ENCODE measurements around the gene MAN2B2.

The MAN2B2 gene

DNA sequence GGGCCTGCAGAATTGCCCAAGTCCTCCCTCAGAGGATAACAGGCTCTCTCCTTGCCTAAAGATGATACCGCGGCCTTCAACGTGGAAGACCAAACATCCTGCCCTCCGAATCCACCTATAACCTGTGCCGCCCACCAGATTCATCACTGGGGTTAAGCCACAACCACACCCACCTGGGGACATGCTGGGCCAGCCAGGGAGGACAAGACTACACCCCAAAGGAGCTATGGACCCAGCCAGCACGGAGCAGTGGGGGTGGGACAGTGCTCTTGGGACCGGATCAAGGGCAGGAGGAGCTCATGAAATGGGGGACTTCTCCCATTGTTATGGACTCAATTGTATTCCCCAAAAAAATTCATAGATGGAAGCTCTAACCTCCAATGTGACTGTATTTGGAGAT lies 6.8 kb upstream of the MAN2B2 start:
- DNase-seq (ENCODE audit: low spot score), result no peak

DNA sequence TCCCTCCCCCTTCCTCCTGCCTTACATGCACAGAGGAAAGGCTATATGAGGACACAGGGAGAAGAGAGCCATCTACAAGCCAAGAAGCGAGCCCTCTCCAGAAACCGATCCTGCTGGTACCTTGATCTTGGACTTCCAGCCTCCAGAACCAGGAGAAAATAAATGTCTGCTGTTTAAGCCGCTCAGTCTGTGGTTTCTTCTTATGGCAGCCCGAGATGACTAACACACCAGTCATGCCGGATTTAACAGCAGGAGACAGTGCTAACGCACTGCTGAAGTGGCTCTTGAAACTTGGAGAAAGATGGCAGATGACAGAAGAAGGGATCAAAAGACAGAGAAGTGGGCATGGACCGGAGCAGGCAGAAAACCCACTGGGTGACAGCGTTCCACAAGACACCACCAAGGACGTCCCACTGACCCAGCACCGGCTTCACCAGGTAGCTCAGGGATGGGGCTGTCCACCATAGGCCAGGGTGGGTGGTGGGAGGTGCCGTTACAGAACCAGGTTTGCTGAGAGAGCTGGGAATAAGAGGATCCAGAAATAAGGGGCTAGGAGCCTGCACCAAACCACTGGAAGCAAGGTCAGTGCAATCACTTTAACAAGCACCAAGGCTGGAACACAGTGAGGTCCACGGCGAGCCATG lies 6.2 kb upstream of the MAN2B2 start:
- DNase-seq (ENCODE audit: low spot score), result peak; percentile 60

DNA sequence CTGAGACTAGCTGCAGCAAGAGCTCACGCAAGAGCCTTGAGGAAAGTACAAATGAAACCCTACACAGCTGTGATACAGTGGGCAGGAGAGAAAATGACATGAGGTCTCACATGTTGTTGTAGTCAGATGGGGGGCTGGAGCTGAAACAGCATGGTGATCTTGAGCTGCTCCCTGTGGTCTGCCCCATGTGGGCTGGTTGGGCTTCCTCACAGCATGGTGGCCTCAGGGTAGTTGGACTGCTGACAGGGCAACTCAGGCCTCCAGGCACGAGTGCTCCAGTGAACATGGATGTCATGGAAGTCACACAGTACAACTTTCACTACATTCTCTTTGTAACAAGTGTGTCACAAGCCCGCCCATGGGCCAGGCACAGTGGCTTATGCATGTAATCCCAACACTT lies 3.4 kb upstream of the MAN2B2 start:
- DNase-seq (ENCODE audit: low spot score), result no peak

DNA sequence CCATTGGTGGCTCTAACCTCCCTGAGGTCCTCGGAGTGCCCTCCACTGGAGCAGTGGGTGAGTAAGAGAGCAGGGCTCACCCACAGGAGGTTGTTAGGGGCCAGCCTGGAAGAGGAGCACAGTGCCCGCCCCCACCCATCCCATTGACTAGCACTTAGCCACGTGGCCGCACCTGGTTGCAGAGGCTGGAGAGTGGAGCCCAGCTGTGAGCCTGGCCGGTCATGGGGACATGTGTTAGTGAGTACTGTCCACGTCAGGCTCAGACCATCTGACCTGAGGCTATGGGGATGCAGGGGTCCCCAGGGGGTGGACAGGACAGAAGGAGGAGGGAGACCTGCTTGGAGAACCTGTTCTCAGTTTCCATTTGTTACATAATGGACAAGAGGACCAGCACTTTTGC lies 1.4 kb upstream of the MAN2B2 start:
- no peak for DNase-seq (ENCODE audit: low spot score)

DNA sequence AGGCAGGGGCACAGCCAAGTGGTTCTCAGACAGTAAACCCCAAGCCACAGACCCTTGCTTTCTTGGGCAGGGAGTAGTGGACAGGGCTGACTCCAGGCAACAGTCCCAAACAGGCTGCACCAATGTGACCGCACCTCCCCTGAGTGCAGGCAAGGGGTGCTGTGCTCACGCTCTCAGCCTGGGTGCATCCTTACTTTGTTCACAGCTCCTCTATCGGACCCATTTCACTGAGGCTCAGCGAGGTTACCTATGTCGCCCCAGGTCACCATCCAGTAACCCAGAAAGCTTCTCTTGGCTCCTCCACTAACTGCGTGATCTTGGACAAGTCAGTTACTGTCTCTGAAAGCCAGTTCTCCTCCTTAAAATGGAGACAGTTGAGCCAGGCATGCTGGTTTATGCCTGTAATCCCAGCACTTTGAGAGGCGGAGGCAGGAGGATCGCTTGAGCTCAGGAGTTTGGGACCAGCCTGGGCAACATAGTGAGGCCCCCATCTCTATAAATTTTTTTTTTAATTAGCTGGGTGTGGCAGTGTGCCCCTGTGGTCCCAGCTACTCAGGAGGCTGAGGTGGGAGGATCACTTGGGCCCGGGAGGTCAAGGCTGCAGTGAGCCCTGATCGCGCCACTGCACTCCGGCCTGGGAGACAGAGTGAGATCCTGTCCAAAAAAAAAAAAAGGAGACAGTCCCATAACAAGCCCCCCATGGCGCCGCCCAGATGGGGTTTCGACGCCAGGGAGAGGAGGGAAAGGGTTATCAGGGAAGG lies 823 bp upstream of the MAN2B2 start:
- DNase-seq (ENCODE audit: low spot score), result no peak

DNA sequence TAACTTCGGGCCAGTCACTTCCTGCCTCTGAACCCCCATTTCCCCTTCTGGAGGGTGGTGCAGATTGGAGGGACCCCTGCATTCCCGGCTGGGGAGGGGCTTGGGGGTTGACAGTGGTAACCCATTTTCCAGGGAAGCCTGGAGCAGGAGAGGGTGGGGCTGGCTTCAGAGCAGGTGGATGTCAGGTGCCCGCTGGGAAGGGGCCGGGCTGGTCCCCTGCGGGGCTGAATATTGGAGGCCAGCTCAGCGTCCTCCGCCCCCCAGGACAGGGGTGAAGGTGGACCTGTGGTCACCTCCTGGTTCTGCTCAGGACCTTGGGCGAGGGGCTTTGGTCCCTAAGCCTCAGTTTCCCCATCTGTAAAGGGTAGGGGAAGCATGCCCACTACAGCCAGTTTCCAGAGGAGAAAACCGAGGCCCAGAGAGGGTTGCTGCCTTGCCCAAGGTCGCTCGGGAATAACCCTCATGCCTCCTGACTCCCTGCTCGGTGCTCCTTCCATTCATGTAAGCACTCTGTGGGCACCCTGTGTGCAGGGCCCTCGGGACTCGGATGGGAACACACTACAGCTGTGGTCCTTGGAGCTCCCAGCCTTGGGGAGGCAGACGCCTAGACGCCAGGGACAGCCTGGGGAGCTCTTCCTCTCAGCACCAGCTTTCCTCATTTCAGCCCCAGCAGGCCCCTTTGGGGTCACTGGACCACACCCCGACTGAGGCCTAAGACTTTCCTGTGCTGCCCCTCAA lies 683 bp downstream of the MAN2B2 start:
- no peak for DNase-seq (ENCODE audit: low spot score)

DNA sequence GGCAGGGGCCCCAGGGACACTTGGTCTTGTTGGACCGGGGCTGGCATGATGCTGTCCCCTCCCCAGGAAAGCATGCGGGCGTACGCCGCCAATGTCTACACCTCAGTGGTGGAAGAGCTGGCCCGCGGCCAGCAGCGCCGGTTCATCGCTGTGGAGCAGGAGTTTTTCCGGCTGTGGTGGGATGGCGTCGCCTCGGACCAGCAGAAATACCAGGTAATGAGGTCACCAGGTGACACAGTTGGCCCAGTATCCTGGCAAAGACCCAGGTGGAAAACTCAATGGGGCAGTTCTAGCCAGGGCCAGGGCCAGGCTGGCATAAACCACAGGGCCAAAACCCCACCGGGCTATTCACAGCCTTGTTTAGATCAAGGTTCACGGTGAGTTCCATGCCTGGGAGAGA lies 1.5 kb downstream of the MAN2B2 start:
- no peak for DNase-seq (ENCODE audit: low spot score)

DNA sequence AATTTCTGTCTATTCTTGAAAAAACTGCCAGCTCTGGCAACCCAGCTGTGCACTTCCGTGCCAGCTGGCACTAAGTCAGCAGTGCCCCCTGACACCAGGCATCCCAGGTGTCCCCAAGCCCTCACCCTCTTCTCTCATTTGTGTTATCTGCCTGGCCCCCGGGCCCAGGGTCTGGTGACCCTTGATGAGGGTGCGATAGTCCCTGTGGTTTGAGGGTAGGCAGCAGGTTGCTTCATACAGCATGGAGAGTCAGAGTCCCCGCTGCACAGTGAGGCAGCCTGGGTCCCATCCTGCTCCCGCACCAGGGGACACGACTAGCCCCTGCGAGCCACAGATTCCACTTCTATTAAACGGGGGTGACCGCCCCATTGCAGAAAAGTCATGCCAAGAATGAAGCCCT lies 1.9 kb downstream of the MAN2B2 start:
- no peak for DNase-seq (ENCODE audit: low spot score)

DNA sequence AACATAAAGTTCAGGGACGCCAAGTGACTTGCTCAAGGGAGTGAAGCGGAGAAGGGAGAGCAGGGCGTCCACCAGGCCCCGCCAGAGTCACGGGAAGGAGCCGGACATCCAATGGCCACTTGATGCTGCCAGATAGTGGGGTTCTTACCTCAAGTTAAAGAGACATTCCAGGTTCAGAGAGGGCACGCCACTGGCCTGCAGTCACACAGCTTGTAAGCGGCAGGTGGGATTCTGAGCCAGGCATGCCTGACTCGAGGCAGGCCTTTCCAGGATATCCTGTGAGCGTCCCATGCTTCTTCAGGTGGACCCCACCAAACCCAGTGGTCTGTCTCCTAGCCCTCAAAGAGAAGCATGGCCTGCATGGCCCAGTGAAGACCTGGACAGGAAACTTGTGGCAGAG lies 2.4 kb downstream of the MAN2B2 start:
- no peak for DNase-seq (ENCODE audit: low spot score)

DNA sequence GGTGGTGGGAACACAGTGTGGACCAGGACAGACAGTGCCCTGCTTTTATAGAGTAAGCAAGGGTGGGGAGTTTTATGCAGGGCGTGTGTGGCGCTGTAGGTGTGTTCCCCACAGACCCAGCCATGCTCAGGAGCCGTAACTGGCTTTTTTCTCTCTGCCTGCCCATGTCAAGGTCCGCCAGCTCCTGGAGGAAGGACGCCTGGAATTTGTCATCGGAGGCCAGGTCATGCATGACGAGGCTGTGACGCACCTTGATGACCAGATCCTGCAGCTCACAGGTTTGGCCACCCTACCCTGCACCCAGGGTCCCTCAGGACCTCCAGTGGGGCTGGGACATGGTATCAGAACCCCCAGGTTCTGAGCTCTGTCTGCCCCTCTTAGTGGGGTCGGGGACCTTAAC lies 3.2 kb downstream of the MAN2B2 start:
- DNase-seq (ENCODE audit: low spot score), result no peak

DNA sequence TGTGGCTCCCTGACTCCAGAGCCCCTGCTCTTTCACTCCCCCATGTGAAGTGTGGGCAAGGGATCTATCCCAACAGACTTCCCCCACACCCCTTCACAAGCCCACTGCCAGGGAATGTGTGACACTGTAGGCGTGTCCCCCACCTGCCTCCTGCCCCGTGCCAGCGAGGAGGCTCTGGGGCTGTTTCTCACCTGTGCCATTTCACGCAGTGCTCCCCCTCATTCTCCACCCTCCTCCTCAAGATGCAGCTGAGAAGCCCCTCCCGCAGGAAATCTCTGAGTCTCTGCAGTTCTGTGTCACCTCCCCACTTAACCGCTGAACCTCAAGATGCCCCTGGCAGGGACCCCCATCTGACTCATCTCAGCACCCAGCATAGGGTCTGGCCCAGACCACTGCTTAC lies 5.4 kb downstream of the MAN2B2 start:
- DNase-seq (ENCODE audit: low spot score), result no peak

DNA sequence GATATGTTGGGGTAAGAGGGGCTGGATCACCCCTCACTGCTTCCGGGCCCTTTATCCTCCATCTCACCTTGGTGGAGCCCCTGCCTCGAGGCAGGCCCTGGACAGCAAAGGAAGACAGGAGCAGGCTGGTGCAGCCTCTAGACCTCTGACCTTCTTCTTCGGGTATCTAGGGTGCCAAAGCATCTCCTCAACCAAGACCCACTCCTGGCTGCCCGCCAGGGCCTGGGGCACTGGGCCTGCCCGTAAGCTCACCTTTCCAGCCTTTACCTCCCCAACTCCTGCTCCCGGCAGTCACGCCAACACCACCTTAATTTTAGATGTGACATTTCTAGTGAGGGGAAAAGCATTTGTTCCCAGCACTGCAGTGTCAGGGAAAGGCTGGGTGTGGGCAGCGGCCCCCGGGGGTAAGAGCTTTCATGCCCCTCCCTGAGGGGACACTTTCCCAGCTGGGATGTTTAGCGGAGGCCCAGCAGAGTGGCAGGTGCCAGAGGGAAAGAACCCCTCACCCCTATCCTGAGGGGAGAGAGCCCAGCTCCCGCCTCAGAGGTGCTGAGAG lies 6.7 kb downstream of the MAN2B2 start:
- DNase-seq (ENCODE audit: low spot score), result no peak

DNA sequence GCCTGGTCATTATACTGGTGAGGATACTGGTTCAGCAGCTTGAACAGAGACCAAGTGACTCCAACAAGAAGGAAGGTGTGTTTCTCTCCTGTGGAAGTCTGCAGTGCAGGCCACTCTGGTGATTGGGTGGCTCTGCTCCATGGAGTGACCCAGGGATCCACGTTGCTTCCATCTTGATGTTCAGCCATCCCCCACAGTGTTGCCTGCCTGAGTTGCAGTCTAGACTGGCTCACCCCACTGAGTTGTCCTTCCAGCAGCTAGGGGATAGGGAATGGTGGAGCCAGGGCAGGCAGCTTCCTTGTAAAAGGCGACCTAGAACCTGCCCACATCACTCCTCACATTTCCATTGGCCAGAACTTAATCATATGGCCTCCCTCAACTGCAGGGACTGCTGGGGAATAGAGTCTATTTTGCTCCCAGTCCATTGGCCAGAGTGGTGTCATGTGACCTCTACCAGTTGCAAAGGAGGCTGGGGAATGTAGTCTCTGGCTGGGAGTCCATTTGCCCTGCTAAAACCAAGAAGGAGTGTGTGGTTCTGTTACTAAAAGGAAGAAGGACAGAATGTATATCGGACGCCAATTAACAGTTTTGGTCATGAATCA lies 8.0 kb downstream of the MAN2B2 start:
- peak; percentile 52 for DNase-seq (ENCODE audit: low spot score)

DNA sequence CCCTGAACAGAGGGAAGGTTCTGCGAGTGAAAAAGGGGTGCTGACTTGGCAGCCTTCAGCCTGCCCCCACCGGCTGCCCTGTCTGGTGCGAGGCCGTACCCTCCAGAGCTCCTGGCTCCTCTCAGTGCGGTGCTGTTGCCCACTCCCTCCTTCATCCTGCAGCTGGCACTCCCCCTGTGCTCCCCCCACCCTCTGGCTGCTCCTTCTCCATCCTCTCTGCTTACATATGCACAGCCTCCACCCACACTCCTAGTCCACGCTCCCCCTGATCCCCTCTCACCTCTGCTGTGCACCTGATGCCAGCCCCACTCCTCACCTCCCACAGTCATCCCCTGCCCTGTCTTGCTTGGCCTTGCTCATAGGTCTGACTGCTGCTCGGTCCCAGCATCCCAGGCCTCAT lies 9.9 kb downstream of the MAN2B2 start:
- no peak for DNase-seq (ENCODE audit: low spot score)

DNA sequence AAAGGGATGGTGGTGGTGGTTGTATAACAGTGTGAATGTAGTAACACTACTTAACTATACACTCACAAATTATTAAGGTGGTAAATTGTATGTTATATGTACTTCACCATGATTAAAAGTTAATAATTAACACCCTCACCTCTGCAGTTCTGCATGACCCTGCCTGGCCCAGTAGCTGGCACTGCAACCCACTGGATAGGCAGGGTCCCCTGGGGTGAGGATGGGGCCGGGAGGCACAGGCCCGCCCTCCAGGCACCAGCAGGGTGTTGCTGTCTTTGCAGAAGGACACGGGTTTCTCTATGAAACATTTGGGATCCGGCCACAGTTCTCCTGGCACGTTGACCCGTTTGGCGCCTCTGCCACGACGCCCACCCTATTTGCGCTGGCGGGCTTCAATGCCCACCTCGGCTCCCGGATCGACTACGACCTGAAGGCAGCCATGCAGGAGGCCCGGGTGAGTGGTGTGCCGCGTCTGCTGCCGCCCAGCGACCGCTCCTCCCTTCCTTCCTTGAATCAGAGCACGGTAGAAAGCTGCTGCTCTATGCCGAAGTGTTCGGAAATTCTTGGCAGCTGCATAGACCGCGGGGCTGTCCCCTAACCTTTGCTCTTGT lies 11.8 kb downstream of the MAN2B2 start:
- no peak for DNase-seq (ENCODE audit: low spot score)

DNA sequence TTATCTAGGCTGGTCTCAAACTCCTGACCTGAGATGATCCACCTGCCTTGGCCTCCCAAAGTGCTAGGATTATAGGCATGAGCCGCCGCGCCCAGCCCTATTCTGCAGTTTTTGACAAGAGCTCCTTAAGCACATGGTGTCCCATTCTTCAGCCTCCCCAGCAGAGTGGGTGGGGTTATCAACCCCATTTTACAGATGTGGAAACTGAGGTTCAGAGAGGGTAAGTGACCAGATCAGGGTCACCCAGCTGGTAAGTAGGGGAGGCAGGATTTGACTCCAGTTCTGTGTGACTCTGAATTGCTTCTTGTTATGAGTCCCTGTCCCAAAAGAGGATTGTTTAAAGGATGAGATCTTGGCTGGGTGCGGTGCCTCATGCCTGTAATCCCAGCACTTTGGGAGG lies 14.5 kb downstream of the MAN2B2 start:
- DNase-seq (ENCODE audit: low spot score), result no peak

DNA sequence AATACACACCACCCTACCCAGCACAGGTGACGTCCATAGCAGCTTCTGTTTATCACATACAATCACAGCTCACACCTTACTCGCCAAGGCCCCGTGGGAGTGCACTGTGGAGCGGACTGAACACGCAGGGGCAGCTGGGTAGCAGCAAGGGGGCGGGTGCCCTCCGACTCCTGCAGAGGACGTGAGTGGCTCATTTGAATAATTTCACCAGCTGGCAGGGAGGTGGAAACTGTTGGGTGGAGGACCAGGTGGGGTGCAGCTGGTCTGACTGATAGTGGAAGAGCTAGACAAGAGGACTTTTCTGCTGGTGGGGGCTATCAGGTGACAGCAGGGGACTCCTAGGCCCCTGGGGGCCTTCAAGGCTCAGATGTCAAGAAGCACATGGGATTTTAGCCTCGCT lies 16.3 kb downstream of the MAN2B2 start:
- DNase-seq (ENCODE audit: low spot score), result no peak

DNA sequence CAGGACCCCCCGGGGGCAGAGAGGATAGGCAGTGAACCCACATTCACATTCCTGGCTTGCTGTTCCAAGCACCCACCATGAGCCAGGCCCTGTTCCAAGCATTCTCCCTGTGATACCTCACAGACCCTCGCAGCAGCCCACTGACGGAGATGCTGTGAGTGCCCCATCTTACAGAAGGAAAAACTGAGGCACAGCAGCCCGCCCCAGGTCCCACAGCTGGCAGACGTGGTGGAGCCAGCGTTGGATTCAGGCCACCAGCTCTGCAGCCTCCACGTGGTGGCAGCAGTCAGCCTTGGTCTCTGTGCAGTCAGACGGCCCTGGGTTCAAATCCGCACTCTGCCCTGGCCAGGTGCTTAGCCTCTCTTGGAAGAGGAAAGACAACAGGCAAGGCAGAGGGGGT lies 16.8 kb downstream of the MAN2B2 start:
- DNase-seq (ENCODE audit: low spot score), result no peak

DNA sequence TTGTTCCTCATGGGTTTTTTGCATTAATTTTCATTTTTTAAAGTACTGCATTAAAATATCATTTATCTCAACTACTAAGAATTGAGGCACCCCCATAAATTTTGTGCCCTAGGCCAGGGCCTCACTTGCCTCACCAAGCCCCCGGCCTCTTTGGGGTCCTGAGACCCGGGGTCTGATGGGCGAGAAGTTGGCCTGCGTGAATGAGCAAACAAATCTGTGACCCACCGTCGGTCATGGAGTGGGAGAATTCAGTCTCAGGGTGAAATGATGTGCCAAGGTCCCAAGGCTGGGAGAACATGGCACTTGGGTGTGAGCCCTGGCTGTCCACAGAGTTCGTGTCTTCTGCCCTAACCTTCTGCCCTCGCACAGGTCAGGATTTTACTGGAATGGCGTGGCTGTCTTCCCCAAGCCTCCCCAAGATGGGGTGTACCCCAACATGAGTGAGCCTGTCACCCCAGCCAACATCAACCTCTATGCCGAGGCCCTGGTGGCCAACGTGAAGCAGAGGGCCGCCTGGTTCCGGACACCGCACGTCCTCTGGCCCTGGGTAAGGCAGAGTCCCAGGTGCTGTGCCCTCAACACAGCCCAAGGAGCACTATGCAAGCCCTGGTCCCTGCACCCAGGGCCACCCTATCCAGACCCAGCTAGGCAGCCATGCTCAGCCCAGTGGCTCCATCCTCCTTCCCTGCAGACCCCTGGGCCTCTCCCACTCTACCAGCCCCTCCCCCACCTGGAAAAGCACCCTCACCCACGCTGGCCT lies 18.0 kb downstream of the MAN2B2 start:
- no peak for DNase-seq (ENCODE audit: low spot score)

DNA sequence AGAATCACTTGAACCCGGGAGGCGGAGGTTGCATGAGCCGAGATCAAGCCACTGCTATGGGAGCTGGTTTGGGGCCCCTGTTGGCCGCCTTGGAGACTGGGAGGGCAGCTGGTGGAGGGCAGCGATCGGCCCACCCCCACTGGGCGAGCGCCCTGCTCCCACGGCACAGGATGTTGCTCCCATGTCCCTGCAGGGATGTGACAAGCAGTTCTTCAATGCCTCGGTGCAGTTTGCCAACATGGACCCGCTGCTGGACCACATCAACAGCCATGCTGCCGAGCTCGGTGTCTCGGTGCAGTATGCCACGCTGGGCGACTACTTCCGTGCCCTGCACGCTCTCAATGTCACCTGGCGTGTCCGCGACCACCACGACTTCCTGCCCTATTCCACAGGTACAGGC lies 19.4 kb downstream of the MAN2B2 start:
- DNase-seq (ENCODE audit: low spot score), result no peak

DNA sequence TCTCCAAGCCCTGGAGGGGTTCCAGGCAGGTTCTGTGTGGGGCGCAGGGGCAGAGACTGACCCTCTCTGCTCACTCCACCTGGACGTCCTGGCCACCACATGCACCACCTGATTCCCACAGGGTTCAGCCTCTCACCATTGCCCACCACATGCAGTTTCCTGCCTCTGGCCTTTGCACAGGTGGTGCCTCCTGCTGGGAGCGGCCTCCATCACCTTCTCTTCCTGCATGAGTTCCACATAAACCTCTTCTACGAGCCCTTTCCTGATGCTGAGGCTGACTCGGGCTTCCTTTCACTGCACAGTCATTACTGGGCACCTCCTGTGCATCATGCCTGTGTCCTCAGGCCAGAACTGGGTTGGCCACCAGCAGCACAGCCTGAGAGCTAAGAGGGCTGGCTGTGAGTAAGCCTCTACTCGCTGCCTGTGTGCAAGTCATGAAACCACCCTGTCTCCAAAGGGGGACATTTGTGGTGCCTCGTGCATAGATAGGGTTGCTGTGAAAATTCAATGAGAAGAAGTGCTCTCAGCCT lies 19.9 kb downstream of the MAN2B2 start:
- peak; percentile 38 for DNase-seq (ENCODE audit: low spot score)
